22Rv1 (cell line): ENCODE results near the gene BEND5.

Experiments used
- CTCF ChIP-seq: fragments of 450-650 bp; IDR thresholded peaks from 2 replicates; pipeline ENCODE4 v1.5.1; 2017; ENCODE audit warnings: mild to moderate bottlenecking
- ZFX ChIP-seq: fragments of 450-650 bp; IDR thresholded peaks from 2 replicates; pipeline ENCODE4 v1.6.1; 2017; ENCODE audit warnings: antibody characterized with exemption, borderline replicate concordance

- TF ChIP-seq CTCF (no peak), ZFX (no peak)
These were observed 666 bp upstream of the BEND5 start for GRCh38 chr1:48777219-48777895.
